Brain pericyte (primary cell): Measurements from ENCODE around the gene CBFB.

ENCODE experiments used
- DNase-seq: peaks from one replicate; pipeline ENCODE4 v3.0.0-alpha.2; 2012; ENCODE audit warnings: low read depth, low spot score

CBFB gene

DNA sequence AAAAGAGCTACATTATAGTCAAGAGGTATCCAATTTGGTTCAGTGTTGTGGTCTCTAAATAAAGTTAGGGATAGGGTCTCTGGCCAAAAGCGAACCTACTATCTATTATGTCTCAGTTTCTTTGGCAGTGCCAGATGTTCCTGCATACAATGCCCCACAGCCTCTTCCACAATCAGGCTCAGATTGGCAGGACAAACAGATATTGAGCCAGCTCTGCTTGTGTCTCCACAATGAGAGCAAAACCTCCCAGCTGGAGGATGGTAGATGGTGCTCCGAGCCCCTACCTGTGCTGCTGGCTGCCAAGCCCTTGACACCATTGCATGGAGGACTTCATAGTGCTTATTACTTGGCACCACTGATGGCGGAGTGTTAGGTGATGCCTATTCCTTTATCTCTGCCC lies 100.5 kb downstream of the CBFB start:
- DNase-seq = no peak

DNA sequence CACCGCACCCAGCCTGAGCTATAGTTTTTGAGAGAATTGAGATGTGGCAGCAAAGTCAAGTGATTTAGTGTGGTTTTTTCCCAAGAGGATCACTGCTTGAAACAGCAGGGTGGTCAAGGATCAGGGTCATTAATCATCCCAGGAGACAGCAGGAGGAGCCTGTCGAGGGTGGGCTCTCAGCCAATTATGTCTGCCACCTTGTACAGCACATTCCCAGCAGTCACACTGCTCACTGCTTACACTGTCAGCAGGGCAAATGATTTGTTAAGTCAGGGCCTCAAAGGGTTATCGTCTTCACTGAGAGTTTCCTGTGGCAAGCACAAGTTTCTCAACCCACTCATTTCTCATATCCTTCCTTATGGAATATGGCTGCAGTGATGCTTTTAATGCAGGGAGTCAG lies 108.7 kb downstream of the CBFB start:
- DNase-seq = no peak

DNA sequence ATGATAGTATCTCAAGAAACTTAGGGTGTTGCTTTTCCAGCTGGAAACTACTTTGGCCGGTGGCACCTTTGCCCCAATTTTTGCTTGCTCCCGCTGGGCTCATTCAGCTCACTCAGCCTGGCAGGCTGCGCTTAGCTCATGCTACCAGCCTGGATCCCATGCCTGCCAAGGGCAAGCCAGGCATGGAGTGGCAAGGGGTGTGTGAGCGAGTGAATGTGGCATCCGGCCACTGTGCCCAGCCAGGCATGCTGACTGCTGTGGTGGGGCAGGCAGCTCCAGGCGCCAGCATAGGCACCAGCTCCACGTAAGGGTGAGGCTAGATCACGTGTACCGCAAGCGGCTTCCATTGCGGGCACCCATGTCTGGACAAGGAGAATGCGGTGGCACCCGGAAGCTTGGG lies 112.4 kb downstream of the CBFB start:
- DNase-seq = no peak

- DNase-seq = no peak
Observed at GRCh38 chr16:67142342-67142741, 113.4 kb downstream of the CBFB start.

GRCh38 chr16:67144943-67145342 lies 116.0 kb downstream of the CBFB start:
- DNase-seq = no peak

GRCh38 chr16:67145746-67146145 lies 116.8 kb downstream of the CBFB start:
- DNase-seq = no peak

DNA sequence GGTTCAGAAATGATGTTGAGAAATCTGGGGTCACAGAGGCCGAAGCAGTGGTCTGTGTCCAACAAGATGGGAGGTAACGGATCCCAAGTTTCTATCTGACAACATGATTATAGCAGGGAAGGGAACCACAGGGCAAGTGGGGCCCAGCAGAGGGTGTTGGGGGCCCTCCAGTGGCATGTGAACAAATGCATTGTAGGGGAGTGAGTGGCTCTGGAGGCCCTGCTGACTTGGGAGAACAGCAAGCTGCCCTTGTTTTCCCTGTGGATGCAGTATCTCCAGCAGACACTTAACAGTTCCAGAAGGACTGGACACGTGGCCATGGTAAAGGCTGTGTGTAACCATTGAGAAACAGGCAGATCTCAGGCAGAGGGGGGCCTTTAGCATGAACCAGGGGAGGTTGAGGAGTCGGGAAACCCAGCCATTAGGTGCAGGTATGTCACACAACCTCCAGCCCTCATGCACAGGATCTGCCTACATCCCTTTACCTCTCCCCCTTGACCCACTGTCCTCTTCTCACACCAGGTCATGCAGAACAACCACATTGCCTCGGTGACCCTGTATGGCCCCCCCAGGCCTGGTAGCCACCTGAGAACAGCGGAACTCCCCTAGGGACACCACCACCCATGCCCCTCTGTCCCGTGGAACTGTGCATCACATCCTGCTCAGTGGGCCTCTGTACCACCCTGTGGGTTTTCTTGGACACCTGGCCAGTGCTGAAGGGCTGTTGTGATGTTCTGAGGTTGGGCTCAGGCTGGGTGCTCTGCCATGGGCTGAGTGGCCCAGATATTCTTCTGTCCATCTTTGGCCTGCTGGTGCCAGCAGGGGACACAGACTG lies 117.8 kb downstream of the CBFB start:
- no peak for DNase-seq

- no peak for DNase-seq
Observed at GRCh38 chr16:67147437-67148140, 118.6 kb downstream of the CBFB start.

GRCh38 chr16:67148221-67148620 lies 119.3 kb downstream of the CBFB start:
- DNase-seq = no peak

- no peak for DNase-seq
Observed at GRCh38 chr16:67148656-67149275, 119.8 kb downstream of the CBFB start.

DNA sequence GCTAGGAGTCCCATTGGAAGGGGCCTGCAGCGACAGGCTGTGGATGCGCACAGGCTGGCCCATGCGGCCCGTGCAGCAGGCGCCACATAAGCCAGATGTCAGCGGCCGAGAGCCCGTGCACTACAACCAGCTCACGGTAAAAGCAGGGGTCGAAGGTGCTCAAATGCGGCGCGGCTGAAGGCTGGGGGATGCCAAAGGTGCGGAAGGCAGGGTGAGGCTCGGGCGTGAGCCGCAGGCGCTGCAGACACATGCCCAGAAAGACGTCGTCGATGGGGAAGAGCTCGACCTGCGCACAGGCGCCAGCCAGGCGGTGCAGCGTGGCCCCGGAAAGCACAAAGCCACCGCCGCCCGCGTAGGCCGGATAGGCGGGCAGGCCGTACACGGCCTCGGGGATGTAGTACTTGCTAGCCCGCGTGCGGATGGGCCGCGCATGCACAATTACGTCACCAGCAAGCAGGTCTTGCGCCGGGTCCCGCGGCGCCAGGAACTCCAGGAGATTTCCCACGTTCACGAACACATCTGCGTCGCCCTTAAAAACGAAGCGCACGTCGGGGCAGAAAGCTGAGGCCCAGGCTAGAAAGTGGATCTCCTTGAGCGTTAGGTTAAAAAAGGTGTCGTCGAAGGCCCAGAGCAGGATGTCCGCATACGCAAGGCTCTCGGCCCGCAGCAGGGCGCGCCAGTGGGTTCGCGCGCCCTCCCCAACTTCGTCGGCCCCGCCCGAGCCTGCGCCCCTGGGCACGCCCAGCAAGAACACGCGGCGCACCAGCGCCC lies 120.5 kb downstream of the CBFB start:
- DNase-seq = no peak

DNA sequence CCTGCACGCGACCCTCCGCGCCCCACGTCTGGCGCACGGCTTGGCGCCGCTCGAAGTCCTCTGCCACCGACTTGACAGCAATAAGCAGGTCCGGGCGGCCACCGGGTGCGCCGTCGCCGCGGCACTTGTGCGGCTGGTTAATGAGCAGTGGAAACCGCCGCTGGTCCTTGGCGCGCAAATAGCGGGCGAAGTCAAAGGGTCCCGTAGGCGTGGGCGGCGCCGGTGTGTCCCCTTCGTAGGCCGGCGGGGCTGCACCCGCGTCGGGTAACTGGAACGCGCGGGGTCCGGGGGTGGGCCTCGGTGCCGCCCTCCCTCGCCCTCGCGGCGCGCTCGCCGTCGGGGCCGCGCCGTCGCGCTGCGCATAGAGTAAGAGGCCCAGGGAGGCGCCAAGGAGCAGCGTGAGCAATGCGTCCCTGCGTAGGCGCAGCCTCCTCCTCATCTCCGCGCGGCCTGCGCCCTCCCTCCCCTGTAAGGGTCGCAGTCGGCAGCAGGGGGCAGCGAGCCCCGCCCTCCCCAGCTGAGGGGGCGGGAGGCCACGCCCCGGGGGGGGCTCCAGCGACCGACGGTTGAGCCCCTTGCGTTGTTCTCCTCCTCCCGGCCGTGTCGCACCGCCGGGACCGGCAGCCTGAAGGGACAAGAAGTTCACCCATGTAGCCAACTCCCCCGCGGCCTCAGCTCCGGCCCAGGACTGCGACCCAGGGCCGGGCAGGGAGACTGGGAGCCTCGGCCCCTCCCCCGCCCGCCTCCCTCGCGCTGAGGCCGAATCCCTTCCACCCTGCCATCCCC lies 121.3 kb downstream of the CBFB start:
- DNase-seq = no peak
